ENCODE data around the gene ZNF385B.

- TF ChIP-seq CTCF (IDR thresholded peaks at IDR 0.05 in 2 of 3, conservative IDR thresholded peaks at IDR 0.05 in 1 of 3; ENCODE audit: control insufficient read depth in 2 of 3, extremely low read depth in 1 of 3, insufficient read depth in 1 of 3, low read depth in 3 of 3, low read length in 3 of 3) (no peak), POLR2AphosphoS5 (IDR thresholded peaks at IDR 0.05; ENCODE audit: low read length) (no peak), POLR2A (IDR thresholded peaks at IDR 0.05; ENCODE audit: low read depth, low read length) (no peak), PBX3 (IDR thresholded peaks at IDR 0.05; ENCODE audit: insufficient replicate concordance, low read depth, low read length) (no peak), SRF (IDR thresholded peaks at IDR 0.05; ENCODE audit: low read depth in 2 of 2, low read length in 2 of 2) (no peak), YBX1 (IDR thresholded peaks at IDR 0.05) (no peak), EZH2 (IDR thresholded peaks at IDR 0.05; ENCODE audit: borderline replicate concordance, control insufficient read depth, low read depth, low read length) (no peak), SREBF1 (IDR thresholded peaks at IDR 0.05; ENCODE audit: low read length) (no peak), IRF3 (IDR thresholded peaks at IDR 0.05) (no peak), CBFB (IDR thresholded peaks at IDR 0.05; ENCODE audit: low read depth) (no peak), HDAC2 (IDR thresholded peaks at IDR 0.05) (no peak), RBBP5 (conservative IDR thresholded peaks at IDR 0.05) (no peak), MAX (IDR thresholded peaks at IDR 0.05; ENCODE audit: low read depth, low read length) (no peak), MXI1 (IDR thresholded peaks at IDR 0.05; ENCODE audit: low read depth, low read length) (no peak)
Observed at GRCh38 chr2:179909845-179910734, 48.7 kb upstream of the ZNF385B start.
